Activated T-helper 1 cell treated with anti-CD3 and anti-CD28 coated beads, Interleukin-2, amount 50 U/mL, for 16 hours (primary cell): Measurements from ENCODE around the gene HEPH.
"Not testable (repeated sequence)": the region's sequence is repeated elsewhere in the genome, so short reads cannot be mapped to it uniquely, and the experiment has no call there.

Experiments used
- DNase-seq, 2 donors: peaks; one replicate each; pipeline ENCODE4 v3.0.0-alpha.2; 2020; ENCODE audit warnings: low read depth in 1 of 2, low spot score in 1 of 2

HEPH gene

GRCh38 chrX:66200855-66201795 lies 37.1 kb downstream of the HEPH start:
- DNase-seq = no peak

GRCh38 chrX:66203114-66203513 lies 39.1 kb downstream of the HEPH start:
- DNase-seq = no peak

- DNase-seq = no peak
Measured at GRCh38 chrX:66221856-66222255, 57.8 kb downstream of the HEPH start.

GRCh38 chrX:66232296-66232695 lies 68.2 kb downstream of the HEPH start:
- no peak for DNase-seq

- no peak for DNase-seq
Measured at GRCh38 chrX:66233209-66233608, 69.2 kb downstream of the HEPH start.

- DNase-seq = not testable (repeated sequence)
Measured at GRCh38 chrX:66233904-66234303, 69.9 kb downstream of the HEPH start.

- no peak for DNase-seq
Measured at GRCh38 chrX:66255359-66255967, 91.4 kb downstream of the HEPH start.

- DNase-seq = no peak
Measured at GRCh38 chrX:66262807-66263206, 98.8 kb downstream of the HEPH start.
